Fibroblast of skin of right biceps (primary cell): Measurements from ENCODE around the gene SLC29A3.

Experiments used
- DNase-seq: peaks from one replicate; pipeline ENCODE4 v3.0.0-alpha.2; 2013

The SLC29A3 gene

GRCh38 chr10:71325267-71325666, 6.2 kb downstream of the SLC29A3 start:
- no peak for DNase-seq

- DNase-seq, result no peak
These were observed 7.4 kb downstream of the SLC29A3 start for GRCh38 chr10:71326464-71326881.

GRCh38 chr10:71330789-71331404, 11.8 kb downstream of the SLC29A3 start:
- DNase-seq, result no peak

GRCh38 chr10:71331736-71332135, 12.7 kb downstream of the SLC29A3 start:
- DNase-seq, result no peak

GRCh38 chr10:71332466-71332865, 13.4 kb downstream of the SLC29A3 start:
- no peak for DNase-seq

- DNase-seq, result no peak
These were observed 14.2 kb downstream of the SLC29A3 start for GRCh38 chr10:71333129-71333887.

GRCh38 chr10:71334221-71334791, 15.2 kb downstream of the SLC29A3 start:
- DNase-seq, result no peak

- DNase-seq, result no peak
These were observed 16.2 kb downstream of the SLC29A3 start for GRCh38 chr10:71335173-71335708.

GRCh38 chr10:71336632-71337031, 17.6 kb downstream of the SLC29A3 start:
- no peak for DNase-seq

GRCh38 chr10:71337219-71337701, 18.2 kb downstream of the SLC29A3 start:
- DNase-seq, result no peak

- DNase-seq, result no peak
These were observed 19.9 kb downstream of the SLC29A3 start for GRCh38 chr10:71338728-71339495.

- DNase-seq, result no peak
These were observed 20.9 kb downstream of the SLC29A3 start for GRCh38 chr10:71339796-71340589.

- DNase-seq, result no peak
These were observed 23.7 kb downstream of the SLC29A3 start for GRCh38 chr10:71342573-71343391.

GRCh38 chr10:71343392-71343773, 24.3 kb downstream of the SLC29A3 start:
- peak; percentile 3 for DNase-seq

GRCh38 chr10:71344154-71344925, 25.3 kb downstream of the SLC29A3 start:
- DNase-seq, result no peak

GRCh38 chr10:71344993-71345480, 26.0 kb downstream of the SLC29A3 start:
- no peak for DNase-seq

- DNase-seq, result no peak
These were observed 26.6 kb downstream of the SLC29A3 start for GRCh38 chr10:71345694-71346093.

- no peak for DNase-seq
These were observed 27.7 kb downstream of the SLC29A3 start for GRCh38 chr10:71346731-71347130.

GRCh38 chr10:71347587-71348395, 28.7 kb downstream of the SLC29A3 start:
- DNase-seq, result no peak
